Spinal cord (tissue), 10 donors: ENCODE results near the gene CCDC74A. TPM values are rescaled to one million over a fixed set of nuclear protein-coding genes. Genes with fewer than 3 reads are reported as not detected.
"Not testable (repeated sequence)": the region's sequence is repeated elsewhere in the genome, so short reads cannot be mapped to it uniquely, and the experiment has no call there.

ENCODE experiments used
- DNase-seq, 6 donors: peaks; one replicate each; pipeline versions ENCODE4 v3.0.0 to v3.0.0-alpha.2; 2013 to 2015; ENCODE audit warnings: low spot score in 6 of 6, low read depth in 4 of 6
- H3K27ac ChIP-seq: one replicate; pipeline ENCODE4 v1.5.1; 2013; ENCODE audit warnings: low read depth, low read length, control low read depth
- H3K27me3 ChIP-seq: one replicate; pipeline ENCODE4 v1.6.1; 2013; ENCODE audit warnings: low read length; ENCODE audit not compliant: control insufficient read depth, insufficient read depth
- H3K36me3 ChIP-seq: one replicate; pipeline ENCODE4 v1.6.1; 2013; ENCODE audit warnings: low read length; ENCODE audit not compliant: control insufficient read depth, insufficient read depth
- H3K4me1 ChIP-seq: one replicate; pipeline ENCODE4 v1.6.1; 2013; ENCODE audit warnings: low read length; ENCODE audit not compliant: control insufficient read depth, insufficient read depth
- H3K4me3 ChIP-seq: one replicate; pipeline ENCODE4 v1.5.1; 2013; ENCODE audit warnings: low read depth, low read length, control low read depth
- H3K9me3 ChIP-seq: one replicate; pipeline ENCODE4 v1.6.1; 2013; ENCODE audit warnings: low read length; ENCODE audit not compliant: control insufficient read depth, insufficient read depth
- WGBS: methylation state at CpG from one replicate; pipeline ENCODE4 v1.1.5; 2013; ENCODE audit warnings: missing lambda C conversion rate; ENCODE audit not compliant: insufficient coverage; 5-methylcytosine and 5-hydroxymethylcytosine counted together
- polyA plus RNA-seq, 2 donors: library from polyadenylated mRNA; unstranded; fragments of 120-200 nt; gene quantifications; one replicate each; pipeline ENCODE4 v1.2.1, GENCODE V29; 2013; ENCODE audit not compliant: insufficient read length in 2 of 2
- total RNA-seq, 2 donors: library from RNA; depleted of rRNA in 1 of 2; stranded (reverse); fragments of 120-200 nt in 1 of 2; fragments of >200 nt in 1 of 2; gene quantifications; one replicate each; pipeline versions ENCODE4 v1.2.3 to v1.2.4, GENCODE V29; 2013 to 2014
- donor health status: healthy.

The CCDC74A gene
- total and polyA plus RNA-seq, 4 donors, result 7.0 to 25.1 (median 21.0) TPM

DNA sequence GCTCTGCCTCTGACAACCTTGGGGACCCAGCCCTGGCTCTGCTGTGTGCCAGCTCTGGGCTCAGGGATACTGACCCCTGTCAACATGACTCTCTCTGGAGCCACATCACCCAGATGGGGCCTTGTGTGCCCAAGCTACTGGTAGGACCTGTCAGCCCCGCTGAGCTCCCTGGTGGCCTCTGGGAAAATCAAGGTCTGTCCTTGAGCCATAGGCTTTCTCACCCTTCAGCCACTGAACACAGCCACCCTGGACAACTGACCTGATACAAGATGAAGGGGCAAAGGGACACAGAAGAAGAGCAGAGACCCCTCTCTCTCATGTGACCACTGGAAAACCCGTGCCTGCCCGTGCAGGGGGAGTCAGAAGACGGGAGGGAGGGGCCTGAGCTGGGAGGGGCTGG, 7.8 kb downstream of the CCDC74A start:
- Histone ChIP-seq H3K36me3 (peaks cover 3% of the 10 kb centered on the region), H3K4me3 (no peak overlapping the region), H3K27ac (no peak overlapping the region), H3K9me3 (no peaks in the 10 kb centered on the region), H3K27me3 (no peaks in the 10 kb centered on the region), H3K4me1 (no peaks in the 10 kb centered on the region)
- no peak for DNase-seq
- WGBS, result 100% methylated on average over 1 of the region's 4 CpGs

DNA sequence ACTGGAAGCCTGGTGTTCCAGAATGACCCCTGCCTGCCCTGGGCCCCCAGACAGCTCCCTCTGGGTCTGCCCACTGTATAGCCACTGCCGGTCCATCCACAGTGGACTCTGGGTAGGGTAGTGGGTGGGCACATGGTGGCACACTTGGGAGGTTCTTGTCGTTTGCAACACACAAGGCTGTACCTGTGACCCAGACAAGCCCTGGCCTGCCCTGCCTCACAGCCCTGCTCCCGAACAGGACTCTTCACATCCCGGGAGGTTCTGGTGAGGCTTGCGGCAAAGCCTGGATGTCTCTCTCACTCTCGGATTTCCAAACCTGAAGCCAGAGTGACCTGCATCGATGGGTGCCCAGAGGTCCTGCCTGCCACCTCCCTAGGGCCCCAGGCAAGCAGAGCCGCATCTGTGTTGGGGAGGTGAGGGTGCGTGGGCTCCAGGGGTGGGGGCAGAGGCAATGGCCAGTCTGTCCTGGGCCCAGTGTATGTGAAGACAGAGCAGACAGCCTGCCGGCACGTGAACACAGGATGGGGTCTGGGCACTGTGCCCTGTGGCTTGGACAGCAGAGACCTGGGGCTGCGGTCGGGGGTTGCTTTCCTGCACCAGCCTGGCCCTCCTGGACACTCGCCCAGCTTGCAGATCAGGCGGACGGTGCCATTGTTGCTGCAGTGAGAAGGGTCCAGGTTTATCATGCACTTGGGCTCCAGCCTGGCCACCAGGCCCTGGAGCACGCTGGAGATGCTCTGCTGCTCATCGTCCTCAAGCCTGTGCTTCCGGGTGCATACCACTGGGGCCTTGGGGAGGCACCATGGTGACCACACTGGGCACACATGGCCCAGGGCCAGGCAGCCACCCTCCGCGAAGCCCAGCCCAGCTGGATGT, 8.5 kb downstream of the CCDC74A start:
- H3K27ac ChIP-seq, H3K36me3 ChIP-seq, H3K4me1 ChIP-seq, H3K9me3 ChIP-seq, H3K4me3 ChIP-seq, DNase-seq, H3K27me3 ChIP-seq: not testable (repeated sequence)
- 53% methylated on average over 18 of the region's 21 CpGs for WGBS

DNA sequence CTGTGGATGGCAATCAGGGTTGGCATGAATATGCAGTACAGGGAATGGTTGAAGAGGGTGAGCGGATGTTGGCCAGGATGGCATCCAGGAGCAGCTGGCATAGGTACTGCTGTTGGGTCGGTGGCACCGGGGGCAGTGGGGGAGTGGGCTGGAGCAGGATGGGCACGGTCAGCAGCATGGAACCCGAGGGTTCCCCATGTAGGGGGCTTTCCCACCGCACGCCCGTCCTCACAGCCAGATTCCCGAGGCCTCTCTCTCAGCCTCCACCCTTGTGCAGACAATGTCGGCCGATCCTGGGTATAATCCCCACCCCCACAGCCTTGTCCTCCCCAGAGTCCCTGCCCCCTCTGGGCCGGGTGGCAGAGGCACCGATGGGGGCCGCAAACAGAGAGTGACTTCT, 9.2 kb downstream of the CCDC74A start:
- not testable (repeated sequence) for H3K27ac ChIP-seq, H3K4me3 ChIP-seq, H3K27me3 ChIP-seq, H3K36me3 ChIP-seq, DNase-seq, H3K4me1 ChIP-seq, H3K9me3 ChIP-seq
- 88% methylated on average over 13 of the region's 14 CpGs for WGBS

DNA sequence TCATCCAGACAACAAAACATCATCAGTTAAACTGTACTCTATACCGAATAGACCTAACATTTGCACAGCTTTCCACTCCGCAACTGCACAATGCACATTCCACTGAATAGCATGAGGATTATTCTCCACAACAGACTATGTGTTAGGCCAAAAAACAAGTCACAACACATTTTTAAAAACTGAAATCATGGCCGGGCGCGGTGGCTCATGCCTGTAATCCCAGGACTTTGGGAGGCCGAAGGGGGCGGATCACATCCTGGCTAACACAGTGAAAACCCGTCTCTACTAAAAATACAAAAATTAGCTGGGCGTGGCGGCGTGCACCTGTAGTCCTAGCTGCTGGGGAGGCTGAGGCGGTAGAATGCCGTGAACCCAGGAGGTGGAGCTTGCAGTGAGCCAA, 11.2 kb downstream of the CCDC74A start:
- H3K27me3 ChIP-seq, H3K36me3 ChIP-seq, H3K27ac ChIP-seq, H3K4me3 ChIP-seq, H3K9me3 ChIP-seq, DNase-seq, H3K4me1 ChIP-seq: not testable (repeated sequence)
- 94% methylated on average over 5 of the region's 13 CpGs for WGBS

DNA sequence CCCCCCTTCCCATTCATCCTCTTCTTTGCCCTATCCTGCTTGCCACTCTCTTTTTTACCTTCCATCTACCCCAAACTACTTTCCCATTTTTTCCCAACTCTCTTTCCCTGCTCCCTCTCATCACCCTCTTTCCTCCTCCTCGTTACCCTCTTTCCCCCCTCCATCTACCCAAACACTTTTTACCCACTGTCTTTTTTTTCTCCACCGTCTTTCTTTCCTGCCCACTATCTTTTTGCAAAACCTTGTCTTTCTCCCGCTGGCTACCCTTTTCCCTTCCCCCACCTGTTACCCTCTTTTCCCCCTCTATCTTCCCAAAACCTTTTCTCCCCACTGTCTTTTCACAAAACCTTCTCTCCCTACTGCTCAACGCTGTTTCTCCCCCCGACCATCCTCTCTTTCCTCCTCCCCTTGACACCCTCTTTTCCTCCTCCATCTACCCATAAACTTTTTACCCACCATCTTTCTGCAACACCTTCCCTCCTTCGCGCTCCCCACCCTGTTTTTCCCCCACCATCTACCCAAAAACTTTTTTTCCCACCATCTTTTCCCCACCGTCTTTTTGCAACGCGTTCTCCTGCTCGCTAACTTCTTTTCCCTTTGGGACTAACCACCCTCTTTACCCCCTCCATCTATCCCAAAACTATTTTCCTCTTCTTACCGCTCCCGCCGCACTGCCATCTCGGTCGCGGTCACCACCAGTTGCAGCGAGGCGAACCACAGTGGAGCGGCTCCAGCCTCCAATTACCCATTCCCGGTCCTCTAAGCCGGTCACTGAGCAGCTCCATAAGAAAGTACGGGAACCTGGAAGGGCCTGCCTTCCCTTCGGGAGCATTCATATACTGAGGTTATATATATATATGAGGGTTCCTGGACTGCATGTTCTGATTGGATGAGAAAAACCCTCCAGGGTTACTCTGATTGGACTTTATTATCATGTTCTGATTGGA, 15.0 kb downstream of the CCDC74A start:
- Histone ChIP-seq H3K4me3 (no peak overlapping the region), H3K4me1 (no peaks in the 10 kb centered on the region), H3K27ac (no peak overlapping the region), H3K36me3 (no peaks in the 10 kb centered on the region), H3K27me3 (no peaks in the 10 kb centered on the region), H3K9me3 (no peaks in the 10 kb centered on the region)
- 92% methylated on average over 18 of the region's 24 CpGs for WGBS
- no peak for DNase-seq

DNA sequence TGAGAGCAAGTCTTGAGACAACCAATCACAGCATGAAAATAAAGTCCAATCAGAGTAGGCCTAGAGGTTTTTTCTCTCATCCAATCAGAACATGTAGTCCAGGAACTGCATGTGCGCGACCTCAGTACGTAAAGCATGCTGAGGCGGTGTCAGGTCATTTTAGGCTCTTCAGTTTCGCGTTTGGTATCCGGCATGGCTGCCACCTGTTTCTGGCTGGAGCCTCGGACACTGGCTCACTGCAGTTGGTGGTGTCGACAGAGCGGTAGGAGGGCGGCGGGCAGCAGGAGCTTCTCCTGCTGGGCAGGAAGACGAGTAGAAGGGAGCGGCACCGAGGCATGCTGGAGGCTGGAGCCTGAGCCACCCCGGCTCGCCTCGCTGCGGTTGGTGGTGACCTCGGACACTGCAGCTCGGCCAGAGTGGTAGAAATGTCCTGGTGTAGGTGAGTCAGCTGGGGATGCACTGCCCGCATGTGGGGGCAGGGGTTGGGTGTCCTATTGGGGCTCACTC, 15.8 kb downstream of the CCDC74A start:
- Histone ChIP-seq H3K27me3 (no peaks in the 10 kb centered on the region), H3K9me3 (no peaks in the 10 kb centered on the region), H3K27ac (no peak overlapping the region), H3K36me3 (no peaks in the 10 kb centered on the region), H3K4me3 (no peak overlapping the region), H3K4me1 (no peaks in the 10 kb centered on the region)
- no peak for DNase-seq
- 96% methylated on average over 20 of the region's 22 CpGs for WGBS

DNA sequence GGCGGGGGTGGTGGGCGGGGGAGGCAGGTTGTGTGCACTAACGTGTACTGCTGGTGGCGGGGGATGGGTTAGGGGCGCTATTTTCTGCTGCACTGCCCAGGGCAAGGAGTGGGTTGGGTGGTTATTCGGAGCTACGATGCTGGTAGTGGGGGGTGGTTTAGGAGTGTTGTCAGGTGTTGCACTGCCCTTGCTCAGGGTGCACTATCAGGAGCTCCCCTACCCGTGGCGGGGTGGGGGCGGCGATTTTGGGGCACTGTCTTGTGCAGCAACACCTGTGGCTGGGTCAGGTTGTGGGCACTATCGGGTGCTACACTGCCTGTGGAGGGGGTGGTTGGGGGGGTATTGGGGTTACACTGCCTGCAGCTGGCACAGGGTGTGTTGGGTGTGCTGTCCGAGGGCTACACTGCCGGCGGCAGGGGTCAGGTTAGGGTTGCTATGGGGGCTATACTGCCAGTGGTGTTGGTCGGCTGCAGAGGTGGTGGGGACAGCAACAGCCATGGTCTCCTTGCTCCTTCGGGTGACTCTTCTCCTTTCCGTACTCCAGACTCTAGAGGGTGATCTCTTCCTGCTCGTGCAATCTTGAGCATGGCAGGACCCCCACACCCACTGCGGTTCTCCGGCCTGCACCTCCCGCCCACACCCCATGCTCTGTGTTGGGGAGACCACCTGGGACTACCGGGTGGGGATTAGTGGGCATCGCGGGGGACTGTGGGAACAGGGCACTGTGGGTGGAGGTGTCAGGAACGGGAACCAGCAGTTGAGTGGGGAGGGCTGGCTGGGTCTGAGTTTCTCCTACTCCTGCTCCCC, 16.5 kb downstream of the CCDC74A start:
- not testable (repeated sequence) for H3K27me3 ChIP-seq, DNase-seq, H3K36me3 ChIP-seq, H3K4me3 ChIP-seq, H3K4me1 ChIP-seq, H3K9me3 ChIP-seq, H3K27ac ChIP-seq
- WGBS, result 89% methylated on average over 11 of the region's 26 CpGs

DNA sequence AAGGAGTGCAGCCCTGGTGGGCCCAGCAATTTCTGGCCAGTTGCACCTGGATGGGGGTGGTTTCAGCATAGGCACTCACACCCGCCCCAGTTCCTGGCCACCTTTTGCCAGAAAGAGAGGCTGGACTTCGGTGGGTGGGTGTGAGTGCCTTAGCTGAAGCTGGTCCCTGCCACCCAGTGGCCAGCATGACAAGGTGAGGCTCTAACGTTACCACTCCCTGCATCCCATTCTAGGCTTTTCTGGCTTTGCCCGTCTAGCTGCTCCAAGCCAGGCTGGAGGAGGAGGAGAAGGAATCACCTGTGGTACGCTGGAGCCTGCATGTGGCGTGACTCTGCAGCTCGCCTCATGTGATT, 17.1 kb downstream of the CCDC74A start:
- not testable (repeated sequence) for H3K4me3 ChIP-seq, H3K27ac ChIP-seq, H3K36me3 ChIP-seq, H3K27me3 ChIP-seq, H3K9me3 ChIP-seq, H3K4me1 ChIP-seq, DNase-seq
- WGBS, result 100% methylated on average over 3 of the region's 7 CpGs

DNA sequence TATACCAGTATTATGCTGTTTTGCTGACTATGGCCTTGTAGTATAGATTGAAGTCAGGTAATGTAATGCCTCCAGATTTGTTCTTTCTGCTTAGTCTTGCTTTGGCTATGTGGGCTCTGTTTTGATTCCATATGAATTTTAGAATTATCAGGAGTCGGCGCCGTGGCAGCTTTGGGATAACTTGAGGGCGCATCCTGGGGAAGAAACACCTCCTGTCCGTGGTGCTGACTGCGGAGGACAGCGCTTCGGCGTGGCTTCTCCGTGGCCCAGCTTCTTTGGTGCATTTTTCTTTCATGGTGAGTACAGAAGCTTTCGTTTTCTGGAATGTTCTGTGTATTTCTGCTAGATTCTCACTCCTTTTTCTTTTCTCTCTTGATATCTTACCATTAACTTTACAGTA, 25.2 kb downstream of the CCDC74A start:
- H3K4me1 ChIP-seq, result no peaks in the 10 kb centered on the region
- no peaks in the 10 kb centered on the region for H3K27me3 ChIP-seq
- no peaks in the 10 kb centered on the region for H3K9me3 ChIP-seq
- no peak overlapping the region for H3K4me3 ChIP-seq
- no peaks in the 10 kb centered on the region for H3K36me3 ChIP-seq
- no peak overlapping the region for H3K27ac ChIP-seq
- 60% methylated on average over 1 of the region's 11 CpGs for WGBS
- no peak for DNase-seq
